ENCODE data around the gene RSBN1L. TPM values are rescaled to one million over a fixed set of nuclear protein-coding genes. Genes with fewer than 3 reads are reported as not detected.

The RSBN1L gene
- total and polyA plus RNA-seq, 2 donors (not counting 3 experiments of a cell fraction or from before 2014, with no cell fraction given): 3.0 to 13.1 TPM

DNA sequence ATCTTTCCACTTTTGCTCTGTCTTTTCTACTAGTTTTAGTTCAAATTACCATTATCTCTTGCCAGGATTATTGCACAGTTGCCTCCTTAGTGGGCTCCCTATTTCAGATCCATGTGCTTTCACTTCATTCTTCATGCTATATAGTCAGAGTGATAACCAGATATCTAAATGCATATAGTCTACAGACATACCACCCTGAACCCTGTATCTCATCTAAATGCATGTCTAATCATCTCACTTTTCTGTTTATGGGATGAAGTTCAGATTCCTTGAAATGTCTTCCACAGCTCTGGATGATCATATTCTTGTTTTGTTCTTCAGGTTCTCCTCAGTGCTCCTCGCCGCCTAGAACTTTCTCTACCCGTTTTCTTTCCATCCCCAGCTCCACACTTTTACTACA is 13.8 kb downstream of the RSBN1L start:
- Histone ChIP-seq H4K20me1 (replicated peaks; ENCODE audit: control insufficient read depth, extremely low read depth, insufficient read depth, low read length) (peaks cover 2% of the 10 kb centered on the region), H3K9me1 (replicated peaks; ENCODE audit: control insufficient read depth, extremely low read depth, insufficient read depth, low read length) (no peaks in the 10 kb centered on the region), H3K4me3 (replicated peaks in 1 of 3; ENCODE audit: insufficient read depth in 1 of 3, low read depth in 1 of 3, low read length in 3 of 3) (no peak overlapping the region), H3K9ac (replicated peaks; ENCODE audit: extremely low read depth, insufficient read depth, low read length) (no peak overlapping the region), H3K9me3 (replicated peaks; ENCODE audit: control insufficient read depth, insufficient read depth, low read length) (no peaks in the 10 kb centered on the region), H3K4me1 (ENCODE audit: control insufficient read depth, extremely low read depth, insufficient read depth, low read length) (no peaks in the 10 kb centered on the region), H2AFZ (ENCODE audit: low read depth, low read length) (no peak overlapping the region), H3K4me2 (ENCODE audit: insufficient read depth, low read length) (no peak overlapping the region), H3K79me2 (ENCODE audit: control insufficient read depth, insufficient read depth, low read length) (peaks cover 59% of the 10 kb centered on the region), H3K36me3 (ENCODE audit: control insufficient read depth in 2 of 2, extremely low read depth in 1 of 2, insufficient read depth in 2 of 2, low read length in 2 of 2) (no peaks in the 10 kb centered on the region), H3K27me3 (ENCODE audit: control insufficient read depth in 2 of 2, insufficient read depth in 2 of 2, low read length in 2 of 2) (no peaks in the 10 kb centered on the region), H3K27ac (ENCODE audit: insufficient read depth, low read depth, low read length) (no peak overlapping the region)
- FAIRE-seq: no peak
- ChIA-PET POLR2A (no interaction called here), CTCF (interaction anchor here (1.6 kb wide), 1 partner anchor 58 kb away, joined by 4 read pairs; no protein-coding TSS in a partner anchor)
- dilution Hi-C loops (cut with MboI; ENCODE audit: extremely low pct_ligation_motif_present, low sequenced_read_pairs) (no loop called here), intact Hi-C loops (cut with micrococcal nuclease) (no loop called here)
- TF ChIP-seq POLR2AphosphoS5 (IDR thresholded peaks at IDR 0.05; ENCODE audit: insufficient read depth, low read depth, low read length): no peak
- no peak for TF ChIP-seq MYC (IDR thresholded peaks at IDR 0.05; ENCODE audit: low read depth, low read length)
- TF ChIP-seq POLR2A (IDR thresholded peaks at IDR 0.05; ENCODE audit: low read depth, low read length): no peak
- TF ChIP-seq FOS (IDR thresholded peaks at IDR 0.05; ENCODE audit: borderline replicate concordance, insufficient read depth, low read length): no peak
- no peak for TF ChIP-seq EZH2 (IDR thresholded peaks at IDR 0.05; ENCODE audit: borderline replicate concordance, low read depth, low read length, severe bottlenecking)
- TF ChIP-seq GATA2 (IDR thresholded peaks at IDR 0.05; ENCODE audit: insufficient read depth, insufficient read length, low read depth, low read length): no peak
- TF ChIP-seq JUN (IDR thresholded peaks at IDR 0.05; ENCODE audit: borderline replicate concordance, insufficient read depth, insufficient read length, low read depth): no peak
- TF ChIP-seq, protein P1, sequence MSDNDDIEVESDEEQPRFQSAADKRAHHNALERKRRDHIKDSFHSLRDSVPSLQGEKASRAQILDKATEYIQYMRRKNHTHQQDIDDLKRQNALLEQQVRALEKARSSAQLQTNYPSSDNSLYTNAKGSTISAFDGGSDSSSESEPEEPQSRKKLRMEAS (IDR thresholded peaks at IDR 0.05; ENCODE audit: insufficient read depth, insufficient read length): no peak
- TF ChIP-seq, protein P2, sequence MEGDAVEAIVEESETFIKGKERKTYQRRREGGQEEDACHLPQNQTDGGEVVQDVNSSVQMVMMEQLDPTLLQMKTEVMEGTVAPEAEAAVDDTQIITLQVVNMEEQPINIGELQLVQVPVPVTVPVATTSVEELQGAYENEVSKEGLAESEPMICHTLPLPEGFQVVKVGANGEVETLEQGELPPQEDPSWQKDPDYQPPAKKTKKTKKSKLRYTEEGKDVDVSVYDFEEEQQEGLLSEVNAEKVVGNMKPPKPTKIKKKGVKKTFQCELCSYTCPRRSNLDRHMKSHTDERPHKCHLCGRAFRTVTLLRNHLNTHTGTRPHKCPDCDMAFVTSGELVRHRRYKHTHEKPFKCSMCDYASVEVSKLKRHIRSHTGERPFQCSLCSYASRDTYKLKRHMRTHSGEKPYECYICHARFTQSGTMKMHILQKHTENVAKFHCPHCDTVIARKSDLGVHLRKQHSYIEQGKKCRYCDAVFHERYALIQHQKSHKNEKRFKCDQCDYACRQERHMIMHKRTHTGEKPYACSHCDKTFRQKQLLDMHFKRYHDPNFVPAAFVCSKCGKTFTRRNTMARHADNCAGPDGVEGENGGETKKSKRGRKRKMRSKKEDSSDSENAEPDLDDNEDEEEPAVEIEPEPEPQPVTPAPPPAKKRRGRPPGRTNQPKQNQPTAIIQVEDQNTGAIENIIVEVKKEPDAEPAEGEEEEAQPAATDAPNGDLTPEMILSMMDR (IDR thresholded peaks at IDR 0.05; ENCODE audit: extremely low read depth in 1 of 2, insufficient read depth in 1 of 2, low read depth in 1 of 2, low read length in 2 of 2): no peak
- DNase-seq (ENCODE audit: low read depth, low spot score): no peak
- BruUV-seq (replicated peaks): no TSS peak
